HEK293 (cell line): ENCODE measurements around the gene CYP1A1.

ENCODE experiments used
- CTCF ChIA-PET: fragments of 350-600 bp; formaldehyde crosslinking; extraction: SDS; loops from one replicate; lab custom pipeline; 2021; ENCODE audit warnings: antibody characterized with exemption; lab: Yijun Ruan, JAX
- POLR2A ChIA-PET: fragments of 300-600 bp; formaldehyde crosslinking; extraction: SDS; loops from one replicate; lab custom pipeline; 2020; ENCODE audit warnings: antibody characterized with exemption, inconsistent platforms; lab: Yijun Ruan, JAX
- H3K27ac ChIP-seq: fragments of 200-500 bp; sonication (Bioruptor generic); 2 replicates; pipeline ENCODE4 v1.5.1; 2014; ENCODE audit warnings: low read depth, low read length, control low read depth, inconsistent platforms; ENCODE audit errors: extremely low read depth
- H3K36me3 ChIP-seq, 2 experiments: fragments of 200-500 bp in 1 of 2; sonication (Bioruptor generic) in 1 of 2; 1 replicate in 1 of 2; 2 replicates in 1 of 2; pipeline ENCODE4 v1.5.1; 2014 to 2017; ENCODE audit warnings: inconsistent platforms in 2 of 2, low read length in 2 of 2; ENCODE audit not compliant: control insufficient read depth in 2 of 2, insufficient read depth in 1 of 2
- H3K4me1 ChIP-seq: fragments of 200-500 bp; sonication (Bioruptor generic); 2 replicates; pipeline ENCODE4 v1.5.1; 2014; ENCODE audit warnings: mild to moderate bottlenecking, low read length, inconsistent platforms; ENCODE audit not compliant: control insufficient read depth, insufficient read depth
- H3K4me3 ChIP-seq: 2 replicates; pipeline ENCODE4 v1.5.1; 2011; ENCODE audit warnings: low read depth, mild to moderate bottlenecking, control low read depth, low read length, moderate library complexity
- H3K9me3 ChIP-seq: fragments of 200-500 bp; sonication (Bioruptor generic); 2 replicates; pipeline ENCODE4 v1.5.1; 2014; ENCODE audit warnings: low read depth, low read length, inconsistent platforms; ENCODE audit not compliant: control insufficient read depth, insufficient read depth
- BCL11A ChIP-seq: fragments of 450-650 bp; formaldehyde crosslinking; IDR thresholded peaks from 2 replicates; pipeline ENCODE4 v1.5.1; 2016; ENCODE audit warnings: low read depth, missing biosample characterization, missing genetic modification characterization
- INSM2 ChIP-seq: fragments of 450-650 bp; formaldehyde crosslinking; IDR thresholded peaks from 2 replicates; pipeline ENCODE4 v1.5.1; 2016; ENCODE audit warnings: missing biosample characterization, missing genetic modification characterization
- WT1 ChIP-seq: fragments of 450-650 bp; formaldehyde crosslinking; IDR thresholded peaks from 2 replicates; pipeline ENCODE4 v1.5.1; 2016; ENCODE audit warnings: missing biosample characterization, missing genetic modification characterization
- ZBTB48 ChIP-seq: fragments of 450-650 bp; formaldehyde crosslinking; IDR thresholded peaks from 2 replicates; pipeline ENCODE4 v1.5.1; 2016; ENCODE audit warnings: missing biosample characterization, missing genetic modification characterization
- ZBTB8A ChIP-seq: fragments of 450-650 bp; formaldehyde crosslinking; IDR thresholded peaks from 2 replicates; pipeline ENCODE4 v1.5.1; 2016; ENCODE audit warnings: missing biosample characterization, missing genetic modification characterization
- ZNF138 ChIP-seq: fragments of 450-650 bp; formaldehyde crosslinking; IDR thresholded peaks from 2 replicates; pipeline ENCODE4 v1.5.1; 2016; ENCODE audit warnings: missing biosample characterization, missing genetic modification characterization, borderline replicate concordance
- ZNF19 ChIP-seq: fragments of 450-650 bp; formaldehyde crosslinking; IDR thresholded peaks from 2 replicates; pipeline ENCODE4; 2016; ENCODE audit warnings: missing biosample characterization, missing genetic modification characterization, low read depth
- ZNF2 ChIP-seq: fragments of 450-650 bp; formaldehyde crosslinking; IDR thresholded peaks from 2 replicates; pipeline ENCODE4 v1.5.1; 2016; ENCODE audit warnings: missing biosample characterization, missing genetic modification characterization
- ZNF214 ChIP-seq: fragments of 450-650 bp; formaldehyde crosslinking; IDR thresholded peaks from 2 replicates; pipeline ENCODE4 v1.5.1; 2017; ENCODE audit warnings: missing biosample characterization, mild to moderate bottlenecking, missing genetic modification characterization, borderline replicate concordance
- ZNF391 ChIP-seq: fragments of 450-650 bp; formaldehyde crosslinking; IDR thresholded peaks from 2 replicates; pipeline ENCODE4 v1.5.1; 2016; ENCODE audit warnings: low read depth, missing biosample characterization, missing genetic modification characterization, borderline replicate concordance
- ZNF423 ChIP-seq: fragments of 450-650 bp; formaldehyde crosslinking; IDR thresholded peaks from 2 replicates; pipeline ENCODE4 v1.5.1; 2016; ENCODE audit warnings: missing biosample characterization, missing genetic modification characterization
- ZNF626 ChIP-seq: fragments of 450-650 bp; sonication (Bioruptor Pico); formaldehyde crosslinking; IDR thresholded peaks from 2 replicates; pipeline ENCODE4 v1.5.1; 2018; ENCODE audit warnings: missing biosample characterization, missing genetic modification characterization, inconsistent platforms
- ZNF768 ChIP-seq: fragments of 450-650 bp; formaldehyde crosslinking; IDR thresholded peaks from 2 replicates; pipeline ENCODE4 v1.5.1; 2018; ENCODE audit warnings: missing biosample characterization, mild to moderate bottlenecking, missing genetic modification characterization
- ZNF777 ChIP-seq: fragments of 450-650 bp; formaldehyde crosslinking; IDR thresholded peaks from 2 replicates; pipeline ENCODE4 v1.5.1; 2017; ENCODE audit warnings: missing biosample characterization, missing genetic modification characterization, borderline replicate concordance
- TF ChIP-seq, protein P1 (sequence below): fragments of 450-650 bp; formaldehyde crosslinking; IDR thresholded peaks from 2 replicates; pipeline ENCODE4 v1.5.1; 2016; ENCODE audit warnings: missing biosample characterization, missing genetic modification characterization, borderline replicate concordance
- TF ChIP-seq, protein P2 (sequence below): fragments of 450-650 bp; formaldehyde crosslinking; IDR thresholded peaks from 2 replicates; pipeline ENCODE4 v1.5.1; 2016; ENCODE audit warnings: missing biosample characterization, missing genetic modification characterization
- TF ChIP-seq, protein P3 (sequence below): fragments of 450-650 bp; formaldehyde crosslinking; IDR thresholded peaks from 2 replicates; pipeline ENCODE4 v1.5.1; 2016; ENCODE audit warnings: missing biosample characterization, missing genetic modification characterization
- TF ChIP-seq, protein P4 (sequence below): fragments of 450-650 bp; formaldehyde crosslinking; IDR thresholded peaks from 2 replicates; pipeline ENCODE4 v1.5.1; 2016; ENCODE audit warnings: missing biosample characterization, missing genetic modification characterization

CYP1A1 gene

DNA sequence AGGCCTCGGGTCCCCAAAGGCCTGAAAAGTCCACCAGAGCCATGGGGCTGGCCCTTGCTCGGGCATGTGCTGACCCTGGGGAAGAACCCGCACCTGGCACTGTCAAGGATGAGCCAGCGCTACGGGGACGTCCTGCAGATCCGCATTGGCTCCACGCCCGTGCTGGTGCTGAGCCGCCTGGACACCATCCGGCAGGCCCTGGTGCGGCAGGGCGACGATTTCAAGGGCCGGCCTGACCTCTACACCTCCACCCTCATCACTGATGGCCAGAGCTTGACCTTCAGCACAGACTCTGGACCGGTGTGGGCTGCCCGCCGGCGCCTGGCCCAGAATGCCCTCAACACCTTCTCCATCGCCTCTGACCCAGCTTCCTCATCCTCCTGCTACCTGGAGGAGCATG is 24.5 kb upstream of the CYP1A1 start (continued):
- TF ChIP-seq ZBTB8A (no peak), INSM2 (tag by site-specific recombination) (no peak), ZNF138 (tag by site-specific recombination) (no peak)

DNA sequence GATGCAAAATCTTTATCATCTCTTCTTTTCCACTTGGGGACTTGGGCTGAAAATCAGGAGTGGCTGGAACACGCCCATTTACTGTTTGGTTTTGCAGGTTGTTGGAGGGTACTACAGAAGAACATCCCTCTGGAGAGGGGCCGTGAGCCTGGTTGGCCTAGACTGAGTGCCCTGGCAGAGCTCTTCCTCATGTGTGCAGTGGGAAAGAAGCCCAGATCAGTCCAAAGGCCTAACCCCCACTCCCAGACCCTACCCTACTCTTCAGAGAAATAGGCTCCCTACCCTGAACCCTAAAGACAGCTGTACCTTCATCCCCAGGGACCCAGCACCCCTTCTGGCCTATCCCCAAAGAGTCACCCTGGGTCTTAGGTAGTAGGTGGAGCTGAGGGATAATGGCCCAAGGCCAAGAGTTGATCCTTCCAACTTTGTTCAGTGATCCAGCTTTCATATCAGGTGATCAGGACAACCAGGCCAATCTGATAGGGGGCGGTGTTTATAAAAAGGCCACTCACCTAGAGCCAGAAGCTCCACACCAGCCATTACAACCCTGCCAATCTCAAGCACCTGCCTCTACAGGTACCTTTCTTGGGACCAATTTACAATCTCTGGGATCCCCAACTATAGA is 23.1 kb upstream of the CYP1A1 start, which contains the start of gene CYP1A2:
CYP1A2 (plus strand) TSS at position 524 of the 625 bp plus-strand sequence. CDS start 894 bp downstream, outside the sequence.
- H3K4me3 ChIP-seq, result no peak within 1 kb of the TSS
- TF ChIP-seq ZNF768 (tag by site-specific recombination), result no peak
- TF ChIP-seq, protein P1, sequence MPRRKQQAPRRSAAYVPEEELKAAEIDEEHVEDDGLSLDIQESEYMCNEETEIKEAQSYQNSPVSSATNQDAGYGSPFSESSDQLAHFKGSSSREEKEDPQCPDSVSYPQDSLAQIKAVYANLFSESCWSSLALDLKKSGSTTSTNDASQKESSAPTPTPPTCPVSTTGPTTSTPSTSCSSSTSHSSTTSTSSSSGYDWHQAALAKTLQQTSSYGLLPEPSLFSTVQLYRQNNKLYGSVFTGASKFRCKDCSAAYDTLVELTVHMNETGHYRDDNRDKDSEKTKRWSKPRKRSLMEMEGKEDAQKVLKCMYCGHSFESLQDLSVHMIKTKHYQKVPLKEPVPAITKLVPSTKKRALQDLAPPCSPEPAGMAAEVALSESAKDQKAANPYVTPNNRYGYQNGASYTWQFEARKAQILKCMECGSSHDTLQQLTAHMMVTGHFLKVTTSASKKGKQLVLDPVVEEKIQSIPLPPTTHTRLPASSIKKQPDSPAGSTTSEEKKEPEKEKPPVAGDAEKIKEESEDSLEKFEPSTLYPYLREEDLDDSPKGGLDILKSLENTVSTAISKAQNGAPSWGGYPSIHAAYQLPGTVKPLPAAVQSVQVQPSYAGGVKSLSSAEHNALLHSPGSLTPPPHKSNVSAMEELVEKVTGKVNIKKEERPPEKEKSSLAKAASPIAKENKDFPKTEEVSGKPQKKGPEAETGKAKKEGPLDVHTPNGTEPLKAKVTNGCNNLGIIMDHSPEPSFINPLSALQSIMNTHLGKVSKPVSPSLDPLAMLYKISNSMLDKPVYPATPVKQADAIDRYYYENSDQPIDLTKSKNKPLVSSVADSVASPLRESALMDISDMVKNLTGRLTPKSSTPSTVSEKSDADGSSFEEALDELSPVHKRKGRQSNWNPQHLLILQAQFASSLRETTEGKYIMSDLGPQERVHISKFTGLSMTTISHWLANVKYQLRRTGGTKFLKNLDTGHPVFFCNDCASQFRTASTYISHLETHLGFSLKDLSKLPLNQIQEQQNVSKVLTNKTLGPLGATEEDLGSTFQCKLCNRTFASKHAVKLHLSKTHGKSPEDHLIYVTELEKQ, result no peak
- no peak for TF ChIP-seq BCL11A
- TF ChIP-seq, protein P2, sequence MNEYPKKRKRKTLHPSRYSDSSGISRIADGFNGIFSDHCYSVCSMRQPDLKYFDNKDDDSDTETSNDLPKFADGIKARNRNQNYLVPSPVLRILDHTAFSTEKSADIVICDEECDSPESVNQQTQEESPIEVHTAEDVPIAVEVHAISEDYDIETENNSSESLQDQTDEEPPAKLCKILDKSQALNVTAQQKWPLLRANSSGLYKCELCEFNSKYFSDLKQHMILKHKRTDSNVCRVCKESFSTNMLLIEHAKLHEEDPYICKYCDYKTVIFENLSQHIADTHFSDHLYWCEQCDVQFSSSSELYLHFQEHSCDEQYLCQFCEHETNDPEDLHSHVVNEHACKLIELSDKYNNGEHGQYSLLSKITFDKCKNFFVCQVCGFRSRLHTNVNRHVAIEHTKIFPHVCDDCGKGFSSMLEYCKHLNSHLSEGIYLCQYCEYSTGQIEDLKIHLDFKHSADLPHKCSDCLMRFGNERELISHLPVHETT, result no peak
- TF ChIP-seq ZNF2 (tag by site-specific recombination), result no peak
- no peak for TF ChIP-seq WT1 (tag by site-specific recombination)
- TF ChIP-seq ZNF626, result no peak
- no peak for TF ChIP-seq ZBTB48 (tag by site-specific recombination)
- TF ChIP-seq ZNF19 (tag by site-specific recombination), result no peak
- TF ChIP-seq, protein P3, sequence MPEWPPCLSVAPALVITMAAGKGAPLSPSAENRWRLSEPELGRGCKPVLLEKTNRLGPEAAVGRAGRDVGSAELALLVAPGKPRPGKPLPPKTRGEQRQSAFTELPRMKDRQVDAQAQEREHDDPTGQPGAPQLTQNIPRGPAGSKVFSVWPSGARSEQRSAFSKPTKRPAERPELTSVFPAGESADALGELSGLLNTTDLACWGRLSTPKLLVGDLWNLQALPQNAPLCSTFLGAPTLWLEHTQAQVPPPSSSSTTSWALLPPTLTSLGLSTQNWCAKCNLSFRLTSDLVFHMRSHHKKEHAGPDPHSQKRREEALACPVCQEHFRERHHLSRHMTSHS (tag by site-specific recombination), result no peak
- TF ChIP-seq, protein P4, sequence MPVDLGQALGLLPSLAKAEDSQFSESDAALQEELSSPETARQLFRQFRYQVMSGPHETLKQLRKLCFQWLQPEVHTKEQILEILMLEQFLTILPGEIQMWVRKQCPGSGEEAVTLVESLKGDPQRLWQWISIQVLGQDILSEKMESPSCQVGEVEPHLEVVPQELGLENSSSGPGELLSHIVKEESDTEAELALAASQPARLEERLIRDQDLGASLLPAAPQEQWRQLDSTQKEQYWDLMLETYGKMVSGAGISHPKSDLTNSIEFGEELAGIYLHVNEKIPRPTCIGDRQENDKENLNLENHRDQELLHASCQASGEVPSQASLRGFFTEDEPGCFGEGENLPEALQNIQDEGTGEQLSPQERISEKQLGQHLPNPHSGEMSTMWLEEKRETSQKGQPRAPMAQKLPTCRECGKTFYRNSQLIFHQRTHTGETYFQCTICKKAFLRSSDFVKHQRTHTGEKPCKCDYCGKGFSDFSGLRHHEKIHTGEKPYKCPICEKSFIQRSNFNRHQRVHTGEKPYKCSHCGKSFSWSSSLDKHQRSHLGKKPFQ (tag by site-specific recombination), result no peak
- TF ChIP-seq ZNF777, result no peak
- TF ChIP-seq ZNF423 (tag by site-specific recombination), result no peak
- no peak for TF ChIP-seq ZNF214
- TF ChIP-seq ZNF391 (tag by site-specific recombination), result no peak
- H3K36me3 ChIP-seq, result no peaks in the 10 kb centered on the region; a peak in 1 of 3 replicates
- ChIA-PET CTCF (interaction anchor here (0.6 to 6.0 kb wide), 3 partner anchors 22 to 1144 kb away, joined by 3 to 45 read pairs (median 4); partner anchors contain the start of gene COX5A), POLR2A (interaction anchor here (0.8 kb wide), 1 partner anchor 107 kb away, joined by 3 read pairs; no protein-coding TSS in a partner anchor)
- no peaks in the 10 kb centered on the region for H3K9me3 ChIP-seq
- no peak within 1 kb of the TSS for H3K27ac ChIP-seq
- no peaks in the 10 kb centered on the region for H3K4me1 ChIP-seq
